Measurements from ENCODE around the gene EIF5AL1.
"Not testable (repeated sequence)": the region's sequence is repeated elsewhere in the genome, so short reads cannot be mapped to it uniquely, and the experiment has no call there.

EIF5AL1 gene

GRCh38 chr10:79509306-79509933 lies 2.9 kb upstream of the EIF5AL1 start:
- not testable (repeated sequence) for DNase-seq (ENCODE audit: low read depth in 2 of 2)

- not testable (repeated sequence) for DNase-seq (ENCODE audit: low read depth in 2 of 2)
Measured at GRCh38 chr10:79509934-79510508, 2.3 kb upstream of the EIF5AL1 start.

GRCh38 chr10:79516532-79517205 lies 4.3 kb downstream of the EIF5AL1 start:
- DNase-seq (ENCODE audit: low read depth in 2 of 2): not testable (repeated sequence)

- DNase-seq (ENCODE audit: low read depth in 2 of 2): not testable (repeated sequence)
Measured at GRCh38 chr10:79517567-79517966, 5.2 kb downstream of the EIF5AL1 start.

GRCh38 chr10:79521751-79522150 lies 9.4 kb downstream of the EIF5AL1 start:
- not testable (repeated sequence) for DNase-seq (ENCODE audit: low read depth in 2 of 2)

GRCh38 chr10:79522464-79522863 lies 10.1 kb downstream of the EIF5AL1 start:
- DNase-seq (ENCODE audit: low read depth in 2 of 2): not testable (repeated sequence)

GRCh38 chr10:79523157-79523853 lies 11.0 kb downstream of the EIF5AL1 start:
- not testable (repeated sequence) for DNase-seq (ENCODE audit: low read depth in 2 of 2)

- DNase-seq (ENCODE audit: low read depth in 2 of 2): not testable (repeated sequence)
Measured at GRCh38 chr10:79525049-79525710, 12.8 kb downstream of the EIF5AL1 start.

- DNase-seq (ENCODE audit: low read depth in 2 of 2): not testable (repeated sequence)
Measured at GRCh38 chr10:79528261-79528660, 15.9 kb downstream of the EIF5AL1 start.

GRCh38 chr10:79533142-79533902 lies 21.0 kb downstream of the EIF5AL1 start:
- not testable (repeated sequence) for DNase-seq (ENCODE audit: low read depth in 2 of 2)

GRCh38 chr10:79533903-79534175 lies 21.5 kb downstream of the EIF5AL1 start:
- DNase-seq (ENCODE audit: low read depth in 2 of 2): not testable (repeated sequence)

GRCh38 chr10:79538311-79538710 lies 26.0 kb downstream of the EIF5AL1 start:
- DNase-seq (ENCODE audit: low read depth in 2 of 2): not testable (repeated sequence)

- not testable (repeated sequence) for DNase-seq (ENCODE audit: low read depth in 2 of 2)
Measured at GRCh38 chr10:79540930-79541329, 28.6 kb downstream of the EIF5AL1 start.

GRCh38 chr10:79542626-79543025 lies 30.3 kb downstream of the EIF5AL1 start:
- no peak for DNase-seq (ENCODE audit: low read depth in 2 of 2)

- DNase-seq (ENCODE audit: low read depth in 2 of 2): not testable (repeated sequence)
Measured at GRCh38 chr10:79544408-79544807, 32.1 kb downstream of the EIF5AL1 start.

GRCh38 chr10:79544926-79545659 lies 32.8 kb downstream of the EIF5AL1 start:
- DNase-seq (ENCODE audit: low read depth in 2 of 2): not testable (repeated sequence)

- not testable (repeated sequence) for DNase-seq (ENCODE audit: low read depth in 2 of 2)
Measured at GRCh38 chr10:79547128-79547527, 34.8 kb downstream of the EIF5AL1 start.

- no peak for DNase-seq (ENCODE audit: low read depth in 2 of 2)
Measured at GRCh38 chr10:79547973-79548372, 35.6 kb downstream of the EIF5AL1 start.

- DNase-seq (ENCODE audit: low read depth in 2 of 2): no peak
Measured at GRCh38 chr10:79552143-79552542, 39.8 kb downstream of the EIF5AL1 start.
